ENCODE measurements around the gene RAET1G. TPM values are rescaled to one million over a fixed set of nuclear protein-coding genes. Genes with fewer than 3 reads are reported as not detected.
A peak's percentile ranks its signal among the peaks of the same experiment; 100 is the strongest.

RAET1G gene
- total RNA-seq, 4 donors from 2014 or later: 1.4 TPM; not detected in 3

DNA sequence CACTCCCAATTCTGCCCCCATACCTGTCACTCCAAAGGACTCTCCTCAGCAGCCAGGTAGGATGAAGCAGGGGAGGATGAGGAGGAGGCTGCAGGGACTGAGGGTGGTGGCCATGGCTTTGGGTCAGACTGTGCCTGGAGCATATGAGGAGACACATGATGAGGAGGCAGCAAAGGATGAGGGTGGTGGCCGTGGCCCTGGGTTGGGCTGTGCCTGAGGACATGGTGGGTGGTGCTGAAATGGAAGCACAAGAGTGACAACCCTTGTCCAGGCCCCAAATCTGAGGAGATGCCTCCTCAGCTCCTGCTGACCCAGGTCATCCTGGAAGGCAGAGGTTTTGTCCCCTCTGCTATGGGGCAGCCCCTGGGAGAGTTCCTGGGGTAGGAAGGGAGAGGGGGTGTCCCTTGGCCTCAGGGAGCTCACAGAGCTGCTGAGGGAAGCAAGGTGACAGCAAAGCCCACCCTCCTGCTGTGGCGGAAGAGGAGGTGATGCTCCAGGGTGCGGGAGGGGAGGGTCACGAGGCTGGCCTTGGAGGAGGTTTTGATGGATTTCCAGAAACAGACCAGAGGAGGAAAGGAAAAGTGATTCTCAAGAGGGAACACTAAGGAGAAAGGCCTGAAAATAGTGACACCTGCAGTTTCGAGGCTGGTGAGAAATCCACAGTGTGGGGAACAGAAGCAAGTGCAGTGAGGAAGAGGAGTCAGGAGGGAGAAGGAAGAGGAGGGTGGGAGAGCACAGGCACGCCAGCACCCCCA is 4.6 kb downstream of the RAET1G start:
- Histone ChIP-seq H3K27me3 (no peaks in the 10 kb centered on the region), H3K36me3 (no peaks in the 10 kb centered on the region), H3K27ac (no peak overlapping the region), H3K4me1 (no peaks in the 10 kb centered on the region), H3K4me3 (no peak overlapping the region), H3K9me3 (no peaks in the 10 kb centered on the region)
- TF ChIP-seq, protein P1, sequence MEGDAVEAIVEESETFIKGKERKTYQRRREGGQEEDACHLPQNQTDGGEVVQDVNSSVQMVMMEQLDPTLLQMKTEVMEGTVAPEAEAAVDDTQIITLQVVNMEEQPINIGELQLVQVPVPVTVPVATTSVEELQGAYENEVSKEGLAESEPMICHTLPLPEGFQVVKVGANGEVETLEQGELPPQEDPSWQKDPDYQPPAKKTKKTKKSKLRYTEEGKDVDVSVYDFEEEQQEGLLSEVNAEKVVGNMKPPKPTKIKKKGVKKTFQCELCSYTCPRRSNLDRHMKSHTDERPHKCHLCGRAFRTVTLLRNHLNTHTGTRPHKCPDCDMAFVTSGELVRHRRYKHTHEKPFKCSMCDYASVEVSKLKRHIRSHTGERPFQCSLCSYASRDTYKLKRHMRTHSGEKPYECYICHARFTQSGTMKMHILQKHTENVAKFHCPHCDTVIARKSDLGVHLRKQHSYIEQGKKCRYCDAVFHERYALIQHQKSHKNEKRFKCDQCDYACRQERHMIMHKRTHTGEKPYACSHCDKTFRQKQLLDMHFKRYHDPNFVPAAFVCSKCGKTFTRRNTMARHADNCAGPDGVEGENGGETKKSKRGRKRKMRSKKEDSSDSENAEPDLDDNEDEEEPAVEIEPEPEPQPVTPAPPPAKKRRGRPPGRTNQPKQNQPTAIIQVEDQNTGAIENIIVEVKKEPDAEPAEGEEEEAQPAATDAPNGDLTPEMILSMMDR (IDR thresholded peaks at IDR 0.05): no peak
- TF ChIP-seq POLR2A (IDR thresholded peaks at IDR 0.05): no peak
- intact Hi-C loops (cut with DNase I; ENCODE audit: low total_unique reads): no loop called here
- DNase-seq: peak in 1 of 2 donors; percentile 5

DNA sequence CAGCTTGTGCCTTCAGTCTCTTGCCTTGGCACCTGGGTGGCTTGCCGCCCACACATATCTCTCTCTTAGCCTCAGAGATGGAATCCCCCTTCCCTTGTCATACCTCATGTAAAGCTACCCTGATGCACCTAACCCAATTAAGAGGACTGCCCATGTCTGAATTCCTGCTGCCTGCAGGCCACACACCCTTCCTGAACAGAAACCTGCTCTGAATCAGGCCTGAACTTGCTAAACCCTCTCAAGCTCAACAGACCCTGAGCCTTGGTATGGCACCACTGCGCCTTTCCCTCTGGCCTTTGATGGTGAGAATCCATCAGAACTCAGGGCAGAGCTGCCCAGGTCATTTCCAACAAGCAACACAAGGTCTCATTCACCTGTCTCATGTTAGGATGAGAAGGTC is 5.2 kb downstream of the RAET1G start:
- TF ChIP-seq, protein P1 (IDR thresholded peaks at IDR 0.05): no peak
- TF ChIP-seq POLR2A (IDR thresholded peaks at IDR 0.05): no peak
- H3K4me1 ChIP-seq: no peaks in the 10 kb centered on the region
- no peaks in the 10 kb centered on the region for H3K9me3 ChIP-seq
- no peak overlapping the region for H3K4me3 ChIP-seq
- no peaks in the 10 kb centered on the region for H3K36me3 ChIP-seq
- DNase-seq: no peak
- no peak overlapping the region for H3K27ac ChIP-seq
- intact Hi-C loops (cut with DNase I; ENCODE audit: low total_unique reads): no loop called here
- H3K27me3 ChIP-seq: no peaks in the 10 kb centered on the region

- Histone ChIP-seq H3K36me3 (no peaks in the 10 kb centered on the region), H3K27me3 (no peaks in the 10 kb centered on the region), H3K4me3 (no peak overlapping the region), H3K4me1 (no peaks in the 10 kb centered on the region), H3K9me3 (no peaks in the 10 kb centered on the region), H3K27ac (no peak overlapping the region)
- DNase-seq: no peak
- intact Hi-C loops (cut with DNase I; ENCODE audit: low total_unique reads): no loop called here
- TF ChIP-seq, protein P1 (IDR thresholded peaks at IDR 0.05): no peak
- TF ChIP-seq POLR2A (IDR thresholded peaks at IDR 0.05): no peak
Measured at GRCh38 chr6:149915970-149916865, 6.7 kb downstream of the RAET1G start.

- no peaks in the 10 kb centered on the region for H3K4me1 ChIP-seq
- H3K36me3 ChIP-seq: no peaks in the 10 kb centered on the region
- no peak overlapping the region for H3K4me3 ChIP-seq
- H3K27ac ChIP-seq: no peak overlapping the region
- intact Hi-C loops (cut with DNase I; ENCODE audit: low total_unique reads): no loop called here
- no peak for DNase-seq
- H3K9me3 ChIP-seq: no peaks in the 10 kb centered on the region
- TF ChIP-seq POLR2A (IDR thresholded peaks at IDR 0.05): no peak
- TF ChIP-seq, protein P1 (IDR thresholded peaks at IDR 0.05): no peak
- H3K27me3 ChIP-seq: no peaks in the 10 kb centered on the region
Measured at GRCh38 chr6:149913540-149914240, 9.2 kb downstream of the RAET1G start.
